ENCODE data around the gene DNMT3L.
"Not testable (repeated sequence)": the region's sequence is repeated elsewhere in the genome, so short reads cannot be mapped to it uniquely, and the experiment has no call there.

Gene DNMT3L

DNA sequence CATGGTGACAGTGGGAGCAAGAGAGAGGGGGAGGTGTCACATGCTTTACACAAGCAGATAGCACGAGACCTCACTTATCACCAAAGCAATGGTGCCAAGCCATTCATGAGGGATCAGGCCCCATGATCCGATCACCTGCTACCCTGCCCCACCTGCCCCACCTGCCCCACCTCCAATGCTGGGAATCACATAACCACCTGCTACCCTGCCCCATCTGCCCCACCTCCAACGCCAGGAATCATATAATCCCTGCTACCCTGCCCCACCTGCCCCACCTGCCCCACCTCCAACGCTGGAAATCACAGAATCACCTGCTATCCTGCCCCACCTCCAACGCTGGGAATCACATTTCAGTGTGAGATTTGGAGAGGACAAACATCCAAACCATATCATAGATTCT, 13.3 kb upstream of the DNMT3L start:
- no peak for DNase-seq

- DNase-seq = no peak
These were observed 11.3 kb upstream of the DNMT3L start for GRCh38 chr21:44273046-44273445.

- no peak for DNase-seq
These were observed 10.7 kb upstream of the DNMT3L start for GRCh38 chr21:44272284-44272858.

GRCh38 chr21:44271558-44272283, 10.0 kb upstream of the DNMT3L start:
- no peak for DNase-seq

DNA sequence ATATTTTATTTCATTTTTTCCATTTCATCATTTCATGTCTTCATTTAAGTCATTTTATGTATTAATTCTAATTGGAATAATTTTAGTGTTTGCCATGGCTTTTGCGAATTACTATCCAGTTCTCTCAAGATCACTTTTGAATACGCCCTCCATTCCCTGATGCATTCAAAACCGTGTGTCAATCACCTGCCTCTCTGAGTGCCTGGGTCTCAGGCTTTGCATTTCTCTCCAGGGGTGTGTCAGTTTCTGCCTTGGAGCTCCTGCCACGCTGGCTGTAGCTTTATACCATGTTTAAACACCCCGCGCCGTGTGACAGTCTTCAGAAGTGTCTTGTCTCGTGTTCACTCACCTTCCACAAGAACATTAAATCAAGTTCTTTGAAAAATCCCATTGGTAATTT, 7.4 kb upstream of the DNMT3L start:
- no peak for DNase-seq

DNA sequence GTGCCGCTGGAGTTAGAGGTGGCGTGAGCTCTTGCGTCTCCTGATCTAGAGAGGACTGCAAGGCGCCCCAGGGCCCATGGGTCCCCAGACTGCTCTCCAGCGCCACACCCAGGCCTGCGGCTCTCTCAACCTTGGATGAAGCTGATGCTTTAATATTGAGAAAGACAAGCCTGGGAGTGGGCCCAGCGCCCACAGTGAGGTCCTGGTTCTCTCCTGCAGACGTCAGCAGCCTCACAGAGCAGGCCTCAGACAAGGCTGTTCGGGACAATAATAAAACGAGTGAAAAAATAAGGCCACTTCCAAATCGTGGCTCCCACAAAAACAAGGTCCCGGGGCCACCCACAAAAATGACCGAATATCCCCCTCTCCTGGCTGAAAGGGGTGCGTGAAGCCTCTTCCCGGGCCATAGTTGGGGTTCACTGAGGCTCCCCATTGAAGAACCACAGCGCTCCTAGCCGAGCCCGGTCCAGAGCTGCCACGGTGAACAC, 6.0 kb upstream of the DNMT3L start:
- DNase-seq = no peak

GRCh38 chr21:44265734-44266270, 4.1 kb upstream of the DNMT3L start:
- DNase-seq = no peak

GRCh38 chr21:44263768-44264167, 2.1 kb upstream of the DNMT3L start:
- DNase-seq = no peak

DNA sequence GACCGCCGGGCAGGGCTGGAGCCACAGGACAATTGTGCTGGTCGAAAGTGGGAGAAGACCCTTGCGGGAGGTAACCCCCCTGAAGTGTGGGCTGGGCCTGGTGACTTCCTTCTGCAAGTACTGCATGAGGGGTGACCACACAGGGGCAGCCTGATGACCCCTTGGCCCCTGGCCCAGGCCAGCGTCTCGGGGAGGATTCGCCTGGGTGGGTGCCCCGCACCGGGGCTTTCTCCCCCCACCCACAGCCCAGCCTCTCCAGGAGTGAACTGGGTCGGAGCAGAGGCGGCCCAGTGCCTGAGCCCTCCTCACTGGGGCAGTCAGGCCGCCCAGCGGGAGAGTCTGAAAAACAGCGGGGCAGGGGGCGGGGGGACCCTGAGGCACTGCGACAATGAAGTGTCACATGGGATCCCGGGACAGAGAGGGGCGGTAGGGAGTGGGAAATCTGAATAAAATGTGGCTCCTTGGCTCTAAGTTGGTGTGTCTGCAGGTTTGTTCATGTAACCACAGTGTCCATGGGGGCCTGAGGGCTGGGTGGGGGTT, 1.6 kb upstream of the DNMT3L start:
- no peak for DNase-seq

GRCh38 chr21:44262338-44263056, 800 bp upstream of the DNMT3L start:
- DNase-seq = no peak

GRCh38 chr21:44260791-44261631, 686 bp downstream of the DNMT3L start:
- DNase-seq = no peak

- DNase-seq = no peak
These were observed 1.6 kb downstream of the DNMT3L start for GRCh38 chr21:44260066-44260465.

GRCh38 chr21:44259082-44259705, 2.5 kb downstream of the DNMT3L start:
- DNase-seq = no peak

GRCh38 chr21:44258056-44258725, 3.5 kb downstream of the DNMT3L start:
- no peak for DNase-seq

- DNase-seq = no peak
These were observed 6.2 kb downstream of the DNMT3L start for GRCh38 chr21:44255511-44255981.

DNA sequence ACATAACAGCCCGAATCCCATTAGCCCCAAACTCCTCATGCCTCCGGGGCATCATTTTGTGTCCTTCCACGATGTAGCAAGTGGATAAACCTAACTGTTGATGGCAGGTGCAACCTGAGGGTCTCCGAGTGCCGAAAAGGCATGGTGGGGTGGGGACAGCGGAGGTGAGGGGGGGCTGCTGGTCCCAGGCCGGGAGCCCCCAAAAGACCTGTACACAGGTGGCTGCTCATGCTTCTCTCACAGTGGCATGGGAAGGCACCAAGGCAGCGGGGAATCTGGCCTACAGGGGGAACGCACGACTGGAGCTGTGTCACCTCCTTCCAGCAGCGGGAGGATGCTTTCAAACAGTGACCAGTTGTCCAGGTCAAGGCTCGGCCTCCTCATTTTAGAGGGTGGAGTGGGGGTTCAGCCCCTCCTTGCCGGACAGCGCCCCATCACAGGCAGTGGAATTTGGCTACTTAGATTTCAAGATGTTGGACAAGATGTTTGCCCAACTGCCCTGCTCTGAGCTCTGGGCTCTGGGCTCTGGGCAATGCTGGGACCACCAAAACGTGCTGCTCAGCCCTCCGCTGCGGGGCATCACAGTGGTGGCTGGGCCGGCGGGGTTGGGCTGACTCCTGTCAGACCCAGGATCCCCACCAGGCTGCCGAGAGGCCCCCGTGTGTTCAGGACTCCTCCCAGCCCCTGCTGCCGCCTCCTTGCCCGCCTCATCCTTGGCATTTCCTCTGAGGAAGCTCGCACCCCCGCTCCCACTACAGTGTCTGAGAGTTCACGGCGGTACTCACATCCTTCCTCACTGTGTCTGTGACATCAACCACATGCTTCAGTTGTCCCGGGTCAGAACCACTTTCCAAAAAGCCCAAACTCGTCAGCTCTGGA, 7.6 kb downstream of the DNMT3L start:
- DNase-seq = no peak

GRCh38 chr21:44249204-44250037, 12.3 kb downstream of the DNMT3L start:
- not testable (repeated sequence) for DNase-seq

GRCh38 chr21:44247904-44248303, 13.8 kb downstream of the DNMT3L start:
- DNase-seq = not testable (repeated sequence)

DNA sequence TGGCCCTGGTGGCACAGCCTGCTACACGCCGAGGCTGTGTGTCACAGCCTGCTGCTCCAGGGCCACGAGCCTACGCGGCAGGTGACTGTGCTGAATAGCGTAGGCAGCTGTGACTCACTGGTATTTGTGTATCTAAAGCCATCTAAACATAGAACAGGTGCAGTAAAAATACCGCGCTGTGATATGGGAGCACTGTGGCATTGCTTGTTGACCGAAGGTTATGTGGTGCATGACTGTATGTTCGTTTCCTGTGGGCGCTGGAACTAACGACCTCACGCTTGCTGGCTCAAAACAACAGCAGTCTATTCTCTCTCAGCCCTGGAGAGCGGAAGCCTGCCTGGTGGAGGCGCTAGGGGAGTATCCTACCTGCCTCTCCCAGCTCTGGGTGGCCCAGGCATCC, 17.7 kb downstream of the DNMT3L start:
- DNase-seq = not testable (repeated sequence)
